Measurements from ENCODE around the gene SEMA3B. TPM values are rescaled to one million over a fixed set of nuclear protein-coding genes. Genes with fewer than 3 reads are reported as not detected.

The SEMA3B gene
- total RNA-seq, 5 donors from 2014 or later (not counting 1 experiment from before 2014, with no cell fraction given): 0.33 to 2.5 (median 1.5) TPM

GRCh38 chr3:50258979-50259378, 10.0 kb upstream of the SEMA3B start:
- H3K27ac ChIP-seq (ENCODE audit: low read length): no peak overlapping the region
- no peak overlapping the region for H3K27ac Mint-ChIP-seq
- POLR2A ChIA-PET: interaction anchor here in 1 of 2 donors (0.6 kb wide), 2 partner anchors 18 kb away, joined by 6 to 10 read pairs; no protein-coding TSS in a partner anchor

GRCh38 chr3:50259432-50260026, 9.4 kb upstream of the SEMA3B start:
- WGBS (ENCODE audit: insufficient coverage): 65% methylated on average over 15 of the region's 18 CpGs
- Histone ChIP-seq H3K36me3 (ENCODE audit: control insufficient read depth in 2 of 2, extremely low read depth in 1 of 2, insufficient read depth in 1 of 2, low read length in 1 of 2) (peaks cover 16 to 43% of the 10 kb centered on the region in 2 donors), H3K4me3 (ENCODE audit: control insufficient read depth in 1 of 2, extremely low read depth in 1 of 2, low read length in 1 of 2) (no peak overlapping the region), H3K27ac (ENCODE audit: low read length) (peak overlapping the region; percentile 47), H3K27me3 (replicated peaks in 1 of 2; ENCODE audit: control insufficient read depth in 2 of 2, extremely low read depth in 1 of 2, insufficient read depth in 2 of 2, low read length in 1 of 2) (peaks cover 0 to 3% of the 10 kb centered on the region in 2 experiments), H3K4me1 (ENCODE audit: control insufficient read depth in 1 of 2, extremely low read depth in 1 of 2, insufficient read depth in 2 of 2, low read length in 2 of 2) (peaks cover 2 to 20% of the 10 kb centered on the region in 2 experiments), H3K9me3 (no peaks in the 10 kb centered on the region)
- DNase-seq: no peak
- H3K27me3 Mint-ChIP-seq: no peaks in the 10 kb centered on the region
- H3K4me1 Mint-ChIP-seq: peaks cover 5 to 10% (median 10%) of the 10 kb centered on the region in 3 donors
- H3K4me3 Mint-ChIP-seq: peak overlapping the region; percentile 52 to 76 (median 62)
- POLR2A ChIA-PET: interaction anchor here in 1 of 2 donors (0.6 kb wide), 1 partner anchor 19 kb away, joined by 6 read pairs; no protein-coding TSS in a partner anchor
- H3K9me3 Mint-ChIP-seq: no peaks in the 10 kb centered on the region
- CTCF ChIA-PET: interaction anchor here (0.5 to 2.5 kb wide), 11 partner anchors 8 to 1349 kb away, joined by 3 to 17 read pairs (median 3); partner anchors contain the start of gene GNAI2 (in 1 of the 2)
- peak in 2 of 4 experiments; percentile 8 for ATAC-seq (replicated peaks in 1 of 4)
- peak overlapping the region in 1 of 2 donors; percentile 19 for H3K27ac Mint-ChIP-seq
- peaks cover 24% of the 10 kb centered on the region for H3K36me3 Mint-ChIP-seq

More at GRCh38 chr3:50258979-50259378, 10.0 kb upstream of the SEMA3B start:
- Mint-ChIP-seq H3K4me3 (peak overlapping the region in 1 of 3 donors; percentile 76), H3K9me3 (no peaks in the 10 kb centered on the region), H3K27me3 (no peaks in the 10 kb centered on the region), H3K4me1 (peaks cover 5 to 11% (median 11%) of the 10 kb centered on the region in 3 donors), H3K36me3 (peaks cover 24% of the 10 kb centered on the region)
- Histone ChIP-seq H3K4me3 (ENCODE audit: control insufficient read depth in 1 of 2, extremely low read depth in 1 of 2, low read length in 1 of 2) (no peak overlapping the region), H3K4me1 (ENCODE audit: control insufficient read depth in 1 of 2, extremely low read depth in 1 of 2, insufficient read depth in 2 of 2, low read length in 2 of 2) (peaks cover 2 to 21% of the 10 kb centered on the region in 2 experiments), H3K9me3 (no peaks in the 10 kb centered on the region), H3K36me3 (ENCODE audit: control insufficient read depth in 2 of 2, extremely low read depth in 1 of 2, insufficient read depth in 1 of 2, low read length in 1 of 2) (peaks cover 21 to 48% of the 10 kb centered on the region in 2 donors), H3K27me3 (replicated peaks in 1 of 2; ENCODE audit: control insufficient read depth in 2 of 2, extremely low read depth in 1 of 2, insufficient read depth in 2 of 2, low read length in 1 of 2) (peaks cover 0 to 3% of the 10 kb centered on the region in 2 experiments)
- 94% methylated on average over 16 of the region's 16 CpGs for WGBS (ENCODE audit: insufficient coverage)
- no peak for ATAC-seq (replicated peaks in 1 of 4)
- no peak for DNase-seq
- CTCF ChIA-PET: interaction anchor here (0.5 to 2.5 kb wide), 10 partner anchors 9 to 1350 kb away, joined by 3 to 17 read pairs (median 3); no protein-coding TSS in a partner anchor

GRCh38 chr3:50260027-50260941, 8.7 kb upstream of the SEMA3B start:
- no peak overlapping the region for H3K27ac Mint-ChIP-seq
- peaks cover 5 to 8% (median 8%) of the 10 kb centered on the region in 3 donors for H3K4me1 Mint-ChIP-seq
- peaks cover 24% of the 10 kb centered on the region for H3K36me3 Mint-ChIP-seq
- ChIA-PET POLR2A (no interaction called here), CTCF (interaction anchor here (0.5 to 2.5 kb wide), 9 partner anchors 9 to 223 kb away, joined by 3 to 17 read pairs (median 3); partner anchors contain the start of genes CYB561D2 (in 1 of the 2), GNAI2 (in 1 of the 2) and NPRL2 (in 1 of the 2))
- peak overlapping the region; percentile 47 to 76 (median 67) for H3K4me3 Mint-ChIP-seq
- Histone ChIP-seq H3K27ac (ENCODE audit: low read length) (peak overlapping the region; percentile 47), H3K36me3 (ENCODE audit: control insufficient read depth in 2 of 2, extremely low read depth in 1 of 2, insufficient read depth in 1 of 2, low read length in 1 of 2) (peaks cover 14 to 35% of the 10 kb centered on the region in 2 donors), H3K4me1 (ENCODE audit: control insufficient read depth in 1 of 2, extremely low read depth in 1 of 2, insufficient read depth in 2 of 2, low read length in 2 of 2) (peaks cover 2 to 20% of the 10 kb centered on the region in 2 experiments), H3K27me3 (replicated peaks in 1 of 2; ENCODE audit: control insufficient read depth in 2 of 2, extremely low read depth in 1 of 2, insufficient read depth in 2 of 2, low read length in 1 of 2) (peaks cover 0 to 9% of the 10 kb centered on the region in 2 experiments), H3K9me3 (no peaks in the 10 kb centered on the region), H3K4me3 (ENCODE audit: control insufficient read depth in 1 of 2, extremely low read depth in 1 of 2, low read length in 1 of 2) (peak overlapping the region; percentile 47 to 52)
- ATAC-seq (replicated peaks in 1 of 4) (peak; percentile 93 to 96 (median 94)), DNase-seq (peak; percentile 57 to 91 (median 73))
- H3K9me3 Mint-ChIP-seq: no peaks in the 10 kb centered on the region
- 2% methylated on average over 62 of the region's 70 CpGs for WGBS (ENCODE audit: insufficient coverage)
- no peaks in the 10 kb centered on the region for H3K27me3 Mint-ChIP-seq

GRCh38 chr3:50260942-50261441, 8.0 kb upstream of the SEMA3B start:
- Mint-ChIP-seq H3K4me1 (peaks cover 5 to 8% (median 8%) of the 10 kb centered on the region in 3 donors), H3K36me3 (peaks cover 24% of the 10 kb centered on the region), H3K27me3 (no peaks in the 10 kb centered on the region), H3K4me3 (peak overlapping the region in 1 of 3 donors; percentile 76), H3K27ac (no peak overlapping the region), H3K9me3 (no peaks in the 10 kb centered on the region)
- ChIA-PET CTCF (interaction anchor here in 1 of 2 donors (1.0 kb wide), 1 partner anchor 66 kb away, joined by 3 read pairs; no protein-coding TSS in a partner anchor), POLR2A (no interaction called here)
- H3K4me3 ChIP-seq (ENCODE audit: control insufficient read depth in 1 of 2, extremely low read depth in 1 of 2, low read length in 1 of 2): no peak overlapping the region
- H3K4me1 ChIP-seq (ENCODE audit: control insufficient read depth in 1 of 2, extremely low read depth in 1 of 2, insufficient read depth in 2 of 2, low read length in 2 of 2): peaks cover 2 to 20% of the 10 kb centered on the region in 2 experiments
- no peaks in the 10 kb centered on the region for H3K9me3 ChIP-seq
- peaks cover 11 to 31% of the 10 kb centered on the region in 2 donors for H3K36me3 ChIP-seq (ENCODE audit: control insufficient read depth in 2 of 2, extremely low read depth in 1 of 2, insufficient read depth in 1 of 2, low read length in 1 of 2)
- ATAC-seq (replicated peaks in 1 of 4): no peak
- WGBS (ENCODE audit: insufficient coverage): 95% methylated on average over 4 of the region's 5 CpGs
- peaks cover 0 to 16% of the 10 kb centered on the region in 2 experiments for H3K27me3 ChIP-seq (replicated peaks in 1 of 2; ENCODE audit: control insufficient read depth in 2 of 2, extremely low read depth in 1 of 2, insufficient read depth in 2 of 2, low read length in 1 of 2)
- DNase-seq: no peak
- H3K27ac ChIP-seq (ENCODE audit: low read length): no peak overlapping the region

GRCh38 chr3:50261505-50261904, 7.4 kb upstream of the SEMA3B start:
- no peak overlapping the region for H3K4me3 ChIP-seq (ENCODE audit: control insufficient read depth in 1 of 2, extremely low read depth in 1 of 2, low read length in 1 of 2)
- peaks cover 5 to 8% (median 8%) of the 10 kb centered on the region in 3 donors for H3K4me1 Mint-ChIP-seq
- ATAC-seq (replicated peaks in 1 of 4): no peak
- peaks cover 18% of the 10 kb centered on the region for H3K36me3 Mint-ChIP-seq
- H3K27ac ChIP-seq (ENCODE audit: low read length): no peak overlapping the region
- no peak overlapping the region for H3K27ac Mint-ChIP-seq
- H3K9me3 Mint-ChIP-seq: no peaks in the 10 kb centered on the region
- 70% methylated on average over 2 of the region's 2 CpGs for WGBS (ENCODE audit: insufficient coverage)
- H3K4me3 Mint-ChIP-seq: peak overlapping the region in 1 of 3 donors; percentile 76
- peaks cover 0 to 21% of the 10 kb centered on the region in 2 experiments for H3K27me3 ChIP-seq (replicated peaks in 1 of 2; ENCODE audit: control insufficient read depth in 2 of 2, extremely low read depth in 1 of 2, insufficient read depth in 2 of 2, low read length in 1 of 2)
- no peaks in the 10 kb centered on the region for H3K9me3 ChIP-seq
- H3K36me3 ChIP-seq (ENCODE audit: control insufficient read depth in 2 of 2, extremely low read depth in 1 of 2, insufficient read depth in 1 of 2, low read length in 1 of 2): peaks cover 7 to 26% of the 10 kb centered on the region in 2 donors
- ChIA-PET CTCF (no interaction called here), POLR2A (no interaction called here)
- no peaks in the 10 kb centered on the region for H3K27me3 Mint-ChIP-seq
- no peak for DNase-seq
- H3K4me1 ChIP-seq (ENCODE audit: control insufficient read depth in 1 of 2, extremely low read depth in 1 of 2, insufficient read depth in 2 of 2, low read length in 2 of 2): peaks cover 2 to 20% of the 10 kb centered on the region in 2 experiments
